ENCODE data around the gene PDGFA. TPM values are rescaled to one million over a fixed set of nuclear protein-coding genes. Genes with fewer than 3 reads are reported as not detected.

PDGFA gene
- total and polyA plus RNA-seq, 2 experiments from 2014 or later, result 35.6 to 43.1 TPM

DNA sequence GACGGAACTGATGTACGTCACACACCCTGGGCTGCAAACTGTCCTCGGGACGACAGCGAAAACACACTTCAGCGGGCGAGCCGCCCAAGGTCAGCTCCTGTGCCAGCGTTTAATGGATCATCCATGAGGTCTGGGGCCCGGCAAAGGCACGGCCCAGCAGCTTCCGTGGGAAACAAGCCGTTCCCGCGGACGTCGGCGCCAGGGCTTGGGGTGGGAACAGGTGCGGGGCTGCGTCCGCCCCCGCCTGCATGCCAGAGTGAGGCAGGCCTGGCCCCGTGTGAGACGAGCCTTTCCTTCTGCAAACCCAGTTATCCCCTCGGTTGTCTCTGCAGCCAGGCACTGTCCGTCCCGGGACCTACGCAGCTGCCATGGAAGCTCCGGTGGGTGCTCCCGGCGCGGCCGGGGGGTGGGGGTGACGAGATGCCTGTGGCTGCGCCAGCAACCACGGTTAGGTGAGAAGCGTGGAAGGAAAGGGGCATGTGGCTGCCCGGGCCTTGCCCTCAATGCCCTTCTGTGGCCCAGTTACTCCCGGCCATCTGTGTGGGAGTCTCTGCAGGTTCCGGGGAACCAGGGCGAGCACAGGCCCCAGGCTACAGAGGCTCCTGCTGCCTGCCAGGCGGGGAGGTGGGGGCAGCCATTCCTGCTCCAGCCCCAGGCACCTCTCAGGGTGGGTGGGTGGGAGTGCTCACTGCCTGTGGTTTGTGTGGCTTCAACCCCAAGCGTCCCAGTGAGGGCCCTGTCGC lies 42.2 kb upstream of the PDGFA start (continued):
- TF ChIP-seq ZNF462 (CRISPR knock-in tag; IDR thresholded peaks at IDR 0.05) (no peak), CREB1 (CRISPR knock-in tag; IDR thresholded peaks at IDR 0.05; ENCODE audit: low read depth) (no peak), EZH2 (IDR thresholded peaks at IDR 0.05; ENCODE audit: low read depth, unreplicated experiment) (no peak), REST (IDR thresholded peaks at IDR 0.05; ENCODE audit: unreplicated experiment) (no peak), POLR2AphosphoS5 (IDR thresholded peaks at IDR 0.05; ENCODE audit: low read depth) (no peak)

Data from GM23338 (cell line).